Neural progenitor cell (in vitro differentiated cells): ENCODE data around the gene BEST3. TPM values are rescaled to one million over a fixed set of nuclear protein-coding genes. Genes with fewer than 3 reads are reported as not detected.

Source experiments
- DNase-seq: peaks from one replicate; pipeline ENCODE4 v3.0.0-alpha.2; 2016; ENCODE audit warnings: low spot score
- H2AFZ ChIP-seq: fragments of 200-600 bp; sonication (generic); replicated peaks from 2 replicates; pipeline ENCODE4 v1.6.1; 2016; ENCODE audit warnings: antibody characterized with exemption
- H3F3A ChIP-seq: fragments of 200-600 bp; sonication (generic); 2 replicates; pipeline ENCODE4 v1.6.1; 2016; ENCODE audit warnings: antibody characterized with exemption, low read depth
- H3K27ac ChIP-seq: fragments of 200-600 bp; sonication (generic); 2 replicates; pipeline ENCODE4 v1.5.1; 2016; ENCODE audit warnings: mild to moderate bottlenecking
- H3K27me3 ChIP-seq: fragments of 200-600 bp; sonication (generic); 2 replicates; pipeline ENCODE4 v1.6.1; 2016; ENCODE audit warnings: mild to moderate bottlenecking, moderate library complexity
- H3K36me3 ChIP-seq: fragments of 200-600 bp; sonication (generic); 2 replicates; pipeline ENCODE4 v1.5.1; 2016
- H3K4me1 ChIP-seq: fragments of 200-600 bp; sonication (generic); 2 replicates; pipeline ENCODE4 v1.6.1; 2016; ENCODE audit warnings: mixed run types
- H3K4me2 ChIP-seq: fragments of 200-600 bp; sonication (generic); 2 replicates; pipeline ENCODE4 v1.6.1; 2016
- H3K4me3 ChIP-seq: fragments of 200-600 bp; sonication (generic); 2 replicates; pipeline ENCODE4 v1.5.1; 2016
- H3K79me2 ChIP-seq: fragments of 200-600 bp; sonication (generic); 2 replicates; pipeline ENCODE4 v1.6.1; 2016; ENCODE audit warnings: low read depth
- H3K9ac ChIP-seq: fragments of 200-600 bp; sonication (generic); 2 replicates; pipeline ENCODE4 v1.6.1; 2016
- H3K9me3 ChIP-seq: fragments of 200-600 bp; sonication (generic); 2 replicates; pipeline ENCODE4 v1.5.1; 2016; ENCODE audit warnings: low read depth
- H4K20me1 ChIP-seq: fragments of 200-600 bp; sonication (generic); 2 replicates; pipeline ENCODE4 v1.6.1; 2016; ENCODE audit warnings: low read depth
- H3K27ac Mint-ChIP-seq: 3 replicates; pipeline ENCODE4 v1.8.0; 2021; ENCODE audit warnings: mixed read lengths
- H3K27me3 Mint-ChIP-seq: 2 replicates; pipeline ENCODE4 v1.8.0; 2022; ENCODE audit warnings: low read depth, mild to moderate bottlenecking, inconsistent platforms, moderate library complexity, mixed read lengths; ENCODE audit not compliant: insufficient read depth
- H3K36me3 Mint-ChIP-seq: 3 replicates; pipeline ENCODE4 v1.8.0; 2021; ENCODE audit warnings: mixed read lengths
- H3K4me1 Mint-ChIP-seq: 3 replicates; pipeline ENCODE4 v1.8.0; 2021; ENCODE audit warnings: mixed read lengths
- H3K4me3 Mint-ChIP-seq: 3 replicates; pipeline ENCODE4 v1.8.0; 2021; ENCODE audit warnings: mild to moderate bottlenecking, moderate library complexity, mixed read lengths
- H3K9me3 Mint-ChIP-seq: 3 replicates; pipeline ENCODE4 v1.8.0; 2020; ENCODE audit warnings: mixed read lengths
- CTCF ChIP-seq: fragments of 200-600 bp; sonication (generic); IDR thresholded peaks from 2 replicates; pipeline ENCODE4 v1.5.1; 2017; ENCODE audit warnings: antibody characterized with exemption, mild to moderate bottlenecking
- EZH2 ChIP-seq: fragments of 200-600 bp; sonication (generic); IDR thresholded peaks from 2 replicates; pipeline ENCODE4 v1.6.1; 2017; ENCODE audit warnings: antibody characterized with exemption, mild to moderate bottlenecking, moderate library complexity
- EZH2phosphoT487 ChIP-seq: fragments of 200-600 bp; sonication (generic); IDR thresholded peaks from 2 replicates; pipeline ENCODE4 v1.6.1; 2017; ENCODE audit warnings: antibody characterized with exemption
- total RNA-seq: library from RNA; depleted of rRNA; stranded (reverse); fragments of >200 nt; gene quantifications from 2 replicates; pipeline ENCODE4 v1.2.3, GENCODE V29; 2015; ENCODE audit warnings: low replicate concordance

Gene BEST3
- total RNA-seq, 1 donor from 2014 or later = not detected

- Histone ChIP-seq H3K27me3 (no peaks in the 10 kb centered on the region), H3K4me3 (no peak overlapping the region), H4K20me1 (no peaks in the 10 kb centered on the region), H3K36me3 (no peaks in the 10 kb centered on the region), H3F3A (no peaks in the 10 kb centered on the region), H3K4me1 (no peaks in the 10 kb centered on the region), H3K27ac (no peak overlapping the region), H3K9ac (no peak overlapping the region), H3K4me2 (no peak overlapping the region), H2AFZ (no peak overlapping the region), H3K79me2 (no peaks in the 10 kb centered on the region), H3K9me3 (no peaks in the 10 kb centered on the region)
- Mint-ChIP-seq H3K9me3 (no peaks in the 10 kb centered on the region), H3K27me3 (peaks cover 5% of the 10 kb centered on the region), H3K4me3 (no peak overlapping the region), H3K27ac (no peak overlapping the region), H3K36me3 (no peaks in the 10 kb centered on the region), H3K4me1 (no peaks in the 10 kb centered on the region)
- TF ChIP-seq EZH2 (no peak), EZH2phosphoT487 (no peak), CTCF (no peak)
- DNase-seq = no peak
Observed at GRCh38 chr12:69627501-69627900, 71.6 kb downstream of the BEST3 start.

GRCh38 chr12:69623970-69624369, 75.1 kb downstream of the BEST3 start:
- Histone ChIP-seq H3K36me3 (no peaks in the 10 kb centered on the region), H4K20me1 (no peaks in the 10 kb centered on the region), H2AFZ (no peak overlapping the region), H3K79me2 (no peaks in the 10 kb centered on the region), H3K9ac (no peak overlapping the region), H3K4me3 (no peak overlapping the region), H3F3A (no peaks in the 10 kb centered on the region), H3K4me1 (no peaks in the 10 kb centered on the region), H3K27ac (no peak overlapping the region), H3K27me3 (no peaks in the 10 kb centered on the region), H3K4me2 (no peak overlapping the region), H3K9me3 (no peaks in the 10 kb centered on the region)
- Mint-ChIP-seq H3K4me3 (no peak overlapping the region), H3K4me1 (peaks cover 3% of the 10 kb centered on the region), H3K27me3 (peaks cover 3% of the 10 kb centered on the region), H3K27ac (no peak overlapping the region), H3K36me3 (no peaks in the 10 kb centered on the region), H3K9me3 (no peaks in the 10 kb centered on the region)
- TF ChIP-seq EZH2phosphoT487 (no peak), EZH2 (no peak), CTCF (no peak)
- no peak for DNase-seq

GRCh38 chr12:69621551-69621950, 77.6 kb downstream of the BEST3 start:
- no peak overlapping the region for H3K4me3 Mint-ChIP-seq
- no peak for DNase-seq
- H3K4me3 ChIP-seq = no peak overlapping the region
- H3K4me2 ChIP-seq = no peak overlapping the region
- H3K27me3 ChIP-seq = no peaks in the 10 kb centered on the region
- H3K4me1 Mint-ChIP-seq = peaks cover 3% of the 10 kb centered on the region
- H3K36me3 Mint-ChIP-seq = no peaks in the 10 kb centered on the region
- TF ChIP-seq EZH2phosphoT487 (no peak), EZH2 (no peak), CTCF (no peak)
- H3K79me2 ChIP-seq = no peaks in the 10 kb centered on the region
- H3K27me3 Mint-ChIP-seq = peaks cover 5% of the 10 kb centered on the region
- no peak overlapping the region for H2AFZ ChIP-seq
- no peaks in the 10 kb centered on the region for H3K9me3 Mint-ChIP-seq
- no peaks in the 10 kb centered on the region for H3K36me3 ChIP-seq
- H3K27ac Mint-ChIP-seq = no peak overlapping the region
- H3F3A ChIP-seq = no peaks in the 10 kb centered on the region
- H4K20me1 ChIP-seq = no peaks in the 10 kb centered on the region
- H3K4me1 ChIP-seq = no peaks in the 10 kb centered on the region
- H3K27ac ChIP-seq = no peak overlapping the region
- H3K9me3 ChIP-seq = no peaks in the 10 kb centered on the region
- H3K9ac ChIP-seq = no peak overlapping the region
